GM12878 (cell line): ENCODE data around the gene ZNF335. TPM values are rescaled to one million over a fixed set of nuclear protein-coding genes. Genes with fewer than 3 reads are reported as not detected.

Experiments used
- ATAC-seq: fragments of 200-7000 bp; cut with Tn5 transposase; 3 replicates; pipeline ENCODE4 v1.9.1; 2020; ENCODE audit warnings: mild to moderate bottlenecking, moderate library complexity
- BruUV-seq: library from RNA; stranded (reverse); fragments of 400-500 nt; replicated peaks from 2 replicates; lab custom pipeline; 2021; lab: Mats Ljungman, UMichigan
- CTCF ChIA-PET: fragments of 300-600 bp; sonication (Branson Sonifier 250); formaldehyde crosslinking; extraction: SDS; loops from one replicate; lab custom pipeline; 2021; ENCODE audit warnings: inconsistent platforms; lab: Yijun Ruan, JAX
- POLR2A ChIA-PET: fragments of 350-600 bp; formaldehyde crosslinking; extraction: SDS; loops from one replicate; lab custom pipeline; 2021; ENCODE audit warnings: inconsistent platforms; lab: Charles Lee
- RAD21 ChIA-PET: fragments of 300-600 bp; sonication (Branson Sonifier 250); formaldehyde crosslinking; loops from one replicate; lab custom pipeline; 2023; ENCODE audit warnings: antibody characterized with exemption; ENCODE audit not compliant: unreplicated experiment; lab: Charles Lee
- SMC1A ChIA-PET: fragments of 300-600 bp; sonication (Branson Sonifier 250); formaldehyde crosslinking; loops from one replicate; lab custom pipeline; 2023; ENCODE audit not compliant: unreplicated experiment, uncharacterized antibody; lab: Charles Lee
- DNase-seq: peaks from one replicate; pipeline ENCODE4 v3.0.0-alpha.2; 2011; ENCODE audit warnings: low read depth, low spot score
- FAIRE-seq: peaks from 3 replicates; lab custom pipeline; 2011; peaks lifted over from hg19 to GRCh38; lab: Jason Lieb, UNC
- H2AFZ ChIP-seq: 2 replicates; pipeline ENCODE4 v1.6.0; 2011; ENCODE audit warnings: low read depth, low read length, control low read depth; ENCODE audit not compliant: control insufficient read depth
- H3K27ac ChIP-seq: 2 replicates; pipeline ENCODE4 v1.5.1; 2011; ENCODE audit warnings: control low read depth; ENCODE audit not compliant: control insufficient read depth, insufficient read depth
- H3K27me3 ChIP-seq, 2 experiments: replicated peaks in 1 of 2; 2 replicates each; pipeline versions ENCODE4 v1.6.0 to v1.6.1; 2011; ENCODE audit warnings: low read length in 1 of 2; ENCODE audit not compliant: control insufficient read depth in 2 of 2, insufficient read depth in 2 of 2
- H3K36me3 ChIP-seq, 2 experiments: 2 replicates each; pipeline ENCODE4 v1.5.1; 2011; ENCODE audit warnings: low read length in 1 of 2; ENCODE audit not compliant: control insufficient read depth in 2 of 2, insufficient read depth in 2 of 2
- H3K4me1 ChIP-seq: 2 replicates; pipeline ENCODE4 v1.6.1; 2011; ENCODE audit warnings: mild to moderate bottlenecking, low read length, moderate library complexity, mixed read lengths; ENCODE audit not compliant: control insufficient read depth, insufficient read depth
- H3K4me2 ChIP-seq: 2 replicates; pipeline ENCODE4 v1.6.0; 2011; ENCODE audit warnings: control low read depth; ENCODE audit not compliant: control insufficient read depth, insufficient read depth
- H3K4me3 ChIP-seq: fragments of 200-600 bp; sonication (generic); 2 replicates; pipeline ENCODE4 v1.5.1; 2016
- H3K79me2 ChIP-seq: 2 replicates; pipeline ENCODE4 v1.6.0; 2011; ENCODE audit warnings: low read length; ENCODE audit not compliant: control insufficient read depth, insufficient read depth
- H3K9ac ChIP-seq: 2 replicates; pipeline ENCODE4 v1.8.0; 2011; ENCODE audit warnings: low read length, control low read depth, mixed read lengths; ENCODE audit not compliant: control insufficient read depth, insufficient read depth
- H3K9me3 ChIP-seq: replicated peaks from 3 replicates; pipeline ENCODE4 v1.5.1; 2011; ENCODE audit warnings: mild to moderate bottlenecking, low read length; ENCODE audit not compliant: control insufficient read depth, insufficient read depth
- H4K20me1 ChIP-seq: 2 replicates; pipeline ENCODE4 v1.6.0; 2011; ENCODE audit not compliant: control insufficient read depth, insufficient read depth
- HDGF ChIP-seq: fragments of 450-650 bp; IDR thresholded peaks from 2 replicates; pipeline ENCODE4 v1.6.1; 2016; ENCODE audit warnings: antibody characterized with exemption
- NBN ChIP-seq: fragments of 450-650 bp; IDR thresholded peaks from 2 replicates; pipeline ENCODE4 v1.6.1; 2016
- NFIC ChIP-seq: IDR thresholded peaks from 2 replicates; pipeline ENCODE4 v1.6.1; 2012; ENCODE audit warnings: low read depth, mild to moderate bottlenecking, inconsistent platforms, low read length, moderate library complexity
- POLR2A ChIP-seq: IDR thresholded peaks from 2 replicates; pipeline ENCODE4 v1.6.1; 2011; ENCODE audit warnings: low read depth, mild to moderate bottlenecking, low read length
- WGBS: methylation state at CpG from one replicate; pipeline ENCODE4 v1.1.6; 2016; ENCODE audit warnings: low lambda C conversion rate; ENCODE audit not compliant: insufficient replicate concordance, insufficient coverage; ENCODE audit errors: missing lambda C conversion rate; 5-methylcytosine and 5-hydroxymethylcytosine counted together
- in situ Hi-C: fragments of 300-500 bp; cut with MboI; formaldehyde crosslinking; loops from 9 replicates; pipeline ENCODE4 v1.14.3; 2018; ENCODE audit warnings: mixed read lengths
- intact Hi-C: fragments of 100-400 bp; cut with micrococcal nuclease; formaldehyde crosslinking; loops from one replicate; pipeline ENCODE4 v1.14.2; 2022; ENCODE audit not compliant: unreplicated experiment
- polyA plus RNA-seq, 11 experiments: library from polyadenylated mRNA; depleted of rRNA in 4 of 11; unstranded in 6 of 11; stranded (reverse) in 5 of 11; fragments of >200 nt; fragmentation: Nextera tagmentation in 4 of 11; fragmentation: Illumina TruSeq in 1 of 11; extraction: Ambion mirVana in 4 of 11; extraction: Trizol in 1 of 11; gene quantifications; 1 replicate in 1 of 11; 2 replicates in 10 of 11; pipeline versions ENCODE4 v1.2.1 to v1.2.3, GENCODE V29; 2011 to 2016; ENCODE audit warnings: inconsistent platforms in 2 of 11, missing spikeins in 2 of 11, low read depth in 1 of 11
- total RNA-seq, 4 experiments: library from RNA; depleted of rRNA in 3 of 4; stranded (reverse); fragments of >200 nt in 3 of 4; fragmentation: Illumina TruSeq in 1 of 4; extraction: Trizol in 1 of 4; gene quantifications; 2 replicates each; pipeline versions ENCODE4 v1.2.1 to v1.2.3, GENCODE V29; 2013 to 2021
- TF ChIP-seq, protein P1 (sequence below): fragments of 450-650 bp; formaldehyde crosslinking; IDR thresholded peaks from 2 replicates; pipeline ENCODE4 v1.4.0; 2022; ENCODE audit warnings: mild to moderate bottlenecking, moderate library complexity

The ZNF335 gene
- total and polyA plus RNA-seq, 10 of the 15 experiments (the other 5 are each of a cell fraction or from before 2014, with no cell fraction given), result 0.74 to 30.1 (median 14.5) TPM

- no peak for TF ChIP-seq NFIC
- TF ChIP-seq, all 136 proteins: peak for 0
Observed at GRCh38 chr20:45907219-45907948, 64.6 kb downstream of the ZNF335 start (continued).

GRCh38 chr20:45905505-45906079 lies 66.4 kb downstream of the ZNF335 start:
- Histone ChIP-seq H4K20me1 (no peaks in the 10 kb centered on the region), H3K27ac (no peak overlapping the region), H3K4me3 (no peak overlapping the region), H3K9ac (no peak overlapping the region), H3K4me2 (no peak overlapping the region), H3K79me2 (no peaks in the 10 kb centered on the region), H2AFZ (no peak overlapping the region), H3K9me3 (no peaks in the 10 kb centered on the region)
- WGBS, result 83% methylated on average over 8 of the region's 8 CpGs
- DNase-seq (no peak), ATAC-seq (no peak)
- ChIA-PET SMC1A (interaction anchor here (0.8 to 1.8 kb wide), 2 partner anchors 21 to 28 kb away, joined by 4 to 5 read pairs; partner anchors contain the start of gene PCIF1), RAD21 (no interaction called here), CTCF (interaction anchor here (1.0 to 1.9 kb wide), 4 partner anchors 15 to 107 kb away, joined by 3 to 5 read pairs (median 4); partner anchors contain the start of genes CTSA and NEURL2)
- BruUV-seq, result no TSS peak
- in situ Hi-C loops (no loop called here), intact Hi-C loops (no loop called here)
- TF ChIP-seq NBN, result no peak
- TF ChIP-seq HDGF, result no peak
- TF ChIP-seq, protein P1, sequence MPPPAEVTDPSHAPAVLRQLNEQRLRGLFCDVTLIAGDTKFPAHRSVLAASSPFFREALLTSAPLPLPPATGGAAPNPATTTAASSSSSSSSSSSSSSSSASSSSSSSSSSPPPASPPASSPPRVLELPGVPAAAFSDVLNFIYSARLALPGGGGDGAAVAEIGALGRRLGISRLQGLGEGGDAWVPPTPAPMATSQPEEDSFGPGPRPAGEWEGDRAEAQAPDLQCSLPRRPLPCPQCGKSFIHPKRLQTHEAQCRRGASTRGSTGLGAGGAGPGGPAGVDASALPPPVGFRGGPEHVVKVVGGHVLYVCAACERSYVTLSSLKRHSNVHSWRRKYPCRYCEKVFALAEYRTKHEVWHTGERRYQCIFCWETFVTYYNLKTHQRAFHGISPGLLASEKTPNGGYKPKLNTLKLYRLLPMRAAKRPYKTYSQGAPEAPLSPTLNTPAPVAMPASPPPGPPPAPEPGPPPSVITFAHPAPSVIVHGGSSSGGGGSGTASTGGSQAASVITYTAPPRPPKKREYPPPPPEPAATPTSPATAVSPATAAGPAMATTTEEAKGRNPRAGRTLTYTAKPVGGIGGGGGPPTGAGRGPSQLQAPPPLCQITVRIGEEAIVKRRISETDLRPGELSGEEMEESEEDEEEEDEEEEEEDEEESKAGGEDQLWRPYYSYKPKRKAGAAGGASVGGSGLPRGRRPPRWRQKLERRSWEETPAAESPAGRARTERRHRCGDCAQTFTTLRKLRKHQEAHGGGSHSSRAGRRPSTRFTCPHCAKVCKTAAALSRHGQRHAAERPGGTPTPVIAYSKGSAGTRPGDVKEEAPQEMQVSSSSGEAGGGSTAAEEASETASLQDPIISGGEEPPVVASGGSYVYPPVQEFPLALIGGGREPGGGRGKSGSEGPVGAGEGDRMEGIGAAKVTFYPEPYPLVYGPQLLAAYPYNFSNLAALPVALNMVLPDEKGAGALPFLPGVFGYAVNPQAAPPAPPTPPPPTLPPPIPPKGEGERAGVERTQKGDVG (CRISPR knock-in tag), result no peak
- TF ChIP-seq POLR2A, result no peak
- TF ChIP-seq, all 136 proteins: peak for 0
- Histone ChIP-seq H3K36me3 (no peaks in the 10 kb centered on the region), H3K4me1 (no peaks in the 10 kb centered on the region), H3K27me3 (no peaks in the 10 kb centered on the region)
- no peak for FAIRE-seq
- POLR2A ChIA-PET, result interaction anchor here (0.6 kb wide), 1 partner anchor 44 kb away, joined by 3 read pairs; no protein-coding TSS in a partner anchor
